WI38 (cell line): ENCODE data around the gene GZF1.

ENCODE experiments used
- H3K4me3 ChIP-seq: 2 replicates; pipeline ENCODE4 v1.5.1; 2011; ENCODE audit warnings: low read depth, mild to moderate bottlenecking, control low read depth, low read length
- CTCF ChIP-seq: IDR thresholded peaks from 2 replicates; pipeline ENCODE4 v1.5.1; 2012; ENCODE audit warnings: low read depth, mild to moderate bottlenecking, control low read depth, low read length

Gene GZF1

DNA sequence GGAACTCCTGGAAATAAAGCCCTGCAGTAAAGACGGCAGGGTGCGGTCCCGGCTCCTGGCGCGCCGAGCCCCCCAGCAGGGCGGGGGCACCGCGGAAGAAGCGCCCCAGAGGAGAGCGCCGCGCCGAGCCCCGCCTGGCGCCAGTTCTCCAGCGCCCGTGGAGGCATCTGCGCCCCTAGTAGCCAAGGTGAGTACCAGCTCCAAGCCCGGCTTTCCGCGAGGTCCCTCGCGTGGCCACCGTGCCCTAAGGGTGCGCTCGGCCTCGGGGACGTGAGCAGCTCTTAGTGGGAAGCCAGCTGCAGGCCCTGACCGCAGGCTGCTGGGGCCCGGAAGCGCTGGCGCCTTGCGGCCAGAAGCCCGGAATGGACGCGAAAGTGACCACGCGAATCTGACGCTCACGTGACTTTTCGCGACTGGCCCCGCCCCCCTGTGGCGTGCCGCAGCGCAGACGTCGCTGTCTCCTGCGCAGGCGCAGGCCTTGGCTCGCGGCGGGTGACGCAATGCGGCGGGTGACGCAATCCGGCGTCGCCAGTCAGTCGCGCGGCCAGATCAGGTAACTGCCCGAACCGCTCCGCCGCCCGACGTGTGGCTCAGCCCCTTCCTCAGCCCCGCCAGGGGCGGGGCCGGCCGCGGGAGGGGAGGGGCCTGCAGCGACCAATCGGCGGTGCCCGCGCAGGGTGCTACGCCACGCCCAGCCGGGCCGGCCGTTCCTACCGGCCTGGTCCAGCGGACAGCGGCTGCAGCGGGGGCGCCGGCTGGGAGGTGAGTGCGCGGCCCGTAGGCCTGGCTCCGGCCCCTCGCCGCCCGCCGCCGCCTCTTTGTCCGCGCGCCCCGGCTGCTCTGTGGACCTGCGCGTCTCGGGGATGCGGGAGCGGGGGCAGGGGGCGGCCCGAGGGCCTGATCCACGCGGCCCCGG, at the start of gene GZF1:
GZF1 (plus strand) TSS at position 707 of the 916 bp plus-strand sequence. CDS start 2,202 bp downstream, outside the sequence.
- H3K4me3 ChIP-seq, result peak within 1 kb of the TSS; percentile 86
- TF ChIP-seq CTCF, result no peak

DNA sequence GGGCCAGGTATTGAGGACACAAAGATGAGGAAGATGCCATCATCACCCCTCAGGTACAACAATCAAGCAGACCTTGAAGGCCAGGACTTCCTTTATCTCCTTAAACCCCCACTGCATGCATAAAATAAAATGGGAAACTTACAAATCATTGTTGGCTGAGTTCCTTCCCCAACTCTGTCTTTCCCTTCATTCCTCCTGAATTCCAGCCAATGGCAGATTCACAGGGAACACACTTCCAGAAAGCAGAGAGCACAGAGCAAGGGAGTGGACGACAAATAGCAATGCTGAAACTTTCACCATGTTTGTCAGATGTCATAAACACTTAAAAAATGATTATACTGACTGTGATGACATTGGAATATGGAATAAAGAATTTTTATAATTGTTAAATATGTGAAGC, 48.7 kb upstream of the GZF1 start:
- no peak for TF ChIP-seq CTCF
- H3K4me3 ChIP-seq, result no peak overlapping the region

GRCh38 chr20:23314699-23315098, 47.3 kb upstream of the GZF1 start:
- TF ChIP-seq CTCF, result no peak
- no peak overlapping the region for H3K4me3 ChIP-seq

DNA sequence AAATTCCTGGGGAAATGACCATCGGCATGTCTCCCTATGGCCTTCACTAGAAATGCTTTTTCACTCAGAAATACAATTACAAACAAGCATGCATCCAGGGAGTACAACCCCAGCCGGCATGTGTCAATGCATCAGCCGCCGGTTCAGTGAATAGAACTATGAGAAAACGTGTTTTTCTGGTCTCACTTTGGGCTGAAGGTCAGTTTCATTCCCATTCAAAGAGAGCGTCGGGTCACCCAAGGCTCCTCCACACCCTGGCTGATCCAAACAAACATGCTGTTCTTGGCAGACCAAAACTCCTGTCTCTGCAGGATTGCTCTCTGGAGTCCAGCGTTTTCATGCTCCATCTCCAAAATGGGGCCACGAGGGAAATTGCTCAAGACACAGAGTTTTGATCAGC, 46.9 kb upstream of the GZF1 start:
- H3K4me3 ChIP-seq, result no peak overlapping the region
- no peak for TF ChIP-seq CTCF

- no peak overlapping the region for H3K4me3 ChIP-seq
- TF ChIP-seq CTCF, result no peak
These were observed 45.4 kb upstream of the GZF1 start for GRCh38 chr20:23316626-23317025.

DNA sequence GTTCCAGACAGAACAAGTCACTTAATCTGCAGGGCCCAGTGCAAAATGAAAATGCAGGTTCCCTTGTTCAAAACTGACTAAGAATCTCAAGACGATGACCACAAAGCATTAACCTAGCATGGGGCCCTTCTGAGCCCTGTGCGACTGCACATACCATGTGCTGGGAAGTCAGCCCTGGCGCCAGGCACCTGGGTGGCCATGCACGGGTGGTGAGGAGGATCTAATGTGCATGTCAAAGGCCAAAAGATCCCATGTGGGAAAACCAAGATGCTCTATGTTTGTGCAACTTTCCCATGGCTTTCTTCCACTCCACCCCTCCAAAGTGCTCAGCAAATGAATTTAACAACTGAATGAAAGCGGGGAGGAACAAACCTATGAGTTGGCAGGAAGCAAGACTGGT, 44.9 kb upstream of the GZF1 start:
- H3K4me3 ChIP-seq, result no peak overlapping the region
- no peak for TF ChIP-seq CTCF

- H3K4me3 ChIP-seq, result no peak overlapping the region
- TF ChIP-seq CTCF, result no peak
These were observed 43.6 kb upstream of the GZF1 start for GRCh38 chr20:23318347-23318746.
